MM.1S (cell line): ENCODE results near the gene JPH3.

Experiments used
- EZH2phosphoT487 ChIP-seq: fragments of 300-600 bp; sonication (generic); IDR thresholded peaks from 2 replicates; pipeline ENCODE4 v1.6.1; 2018; ENCODE audit warnings: antibody characterized with exemption, low read length
- TF ChIP-seq, protein P1 (sequence below): fragments of 300-600 bp; sonication (generic); IDR thresholded peaks from 2 replicates; pipeline ENCODE4 v1.5.1; 2016; ENCODE audit warnings: antibody characterized with exemption, low read length, mixed read lengths

DNA sequence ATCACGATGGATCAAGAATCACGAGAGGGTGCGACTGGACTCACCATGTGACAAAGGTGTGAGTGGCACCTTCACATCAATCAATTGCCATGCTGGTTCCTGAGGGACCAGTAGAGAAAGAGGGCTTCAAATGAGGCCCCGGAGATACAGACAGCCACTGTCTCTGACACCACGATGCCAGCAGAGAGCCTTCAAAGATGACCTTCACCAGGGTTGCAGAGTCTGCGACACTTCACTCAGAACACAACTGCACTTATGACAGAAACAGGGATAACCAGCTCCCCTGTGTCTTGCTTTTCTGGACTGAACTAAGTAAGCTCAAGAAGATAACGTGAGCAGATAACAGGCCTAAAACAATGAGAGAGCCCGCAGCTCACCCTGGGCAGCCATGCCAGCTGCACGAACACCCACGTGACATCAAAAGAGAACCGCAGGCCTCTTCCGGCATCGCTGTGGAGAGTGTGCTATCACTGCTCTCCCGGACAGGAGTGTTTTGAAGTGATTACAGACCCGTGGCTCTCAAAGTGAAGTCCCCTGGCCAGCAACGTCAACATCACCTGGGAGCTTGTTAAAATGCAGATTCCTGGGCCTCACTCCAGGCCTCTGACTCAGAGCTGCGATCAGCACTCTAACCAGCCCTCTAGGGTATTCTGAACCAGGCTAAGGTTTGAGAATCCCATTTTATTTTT, 127.1 kb downstream of the JPH3 start:
- TF ChIP-seq, protein P1, sequence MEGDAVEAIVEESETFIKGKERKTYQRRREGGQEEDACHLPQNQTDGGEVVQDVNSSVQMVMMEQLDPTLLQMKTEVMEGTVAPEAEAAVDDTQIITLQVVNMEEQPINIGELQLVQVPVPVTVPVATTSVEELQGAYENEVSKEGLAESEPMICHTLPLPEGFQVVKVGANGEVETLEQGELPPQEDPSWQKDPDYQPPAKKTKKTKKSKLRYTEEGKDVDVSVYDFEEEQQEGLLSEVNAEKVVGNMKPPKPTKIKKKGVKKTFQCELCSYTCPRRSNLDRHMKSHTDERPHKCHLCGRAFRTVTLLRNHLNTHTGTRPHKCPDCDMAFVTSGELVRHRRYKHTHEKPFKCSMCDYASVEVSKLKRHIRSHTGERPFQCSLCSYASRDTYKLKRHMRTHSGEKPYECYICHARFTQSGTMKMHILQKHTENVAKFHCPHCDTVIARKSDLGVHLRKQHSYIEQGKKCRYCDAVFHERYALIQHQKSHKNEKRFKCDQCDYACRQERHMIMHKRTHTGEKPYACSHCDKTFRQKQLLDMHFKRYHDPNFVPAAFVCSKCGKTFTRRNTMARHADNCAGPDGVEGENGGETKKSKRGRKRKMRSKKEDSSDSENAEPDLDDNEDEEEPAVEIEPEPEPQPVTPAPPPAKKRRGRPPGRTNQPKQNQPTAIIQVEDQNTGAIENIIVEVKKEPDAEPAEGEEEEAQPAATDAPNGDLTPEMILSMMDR: no peak
- TF ChIP-seq EZH2phosphoT487: no peak
